NCI-H510A treated with DMSO at 0.1 percent for 48 hours (cell line): ENCODE measurements around the gene TPST2.
A peak's percentile ranks its signal among the peaks of the same experiment; 100 is the strongest.

ENCODE experiments used
- DNase-seq: peaks from one replicate; lab custom pipeline; 2025; lab: John Stamatoyannopoulos, UW

The TPST2 gene

GRCh38 chr22:26496456-26496855, 93.5 kb downstream of the TPST2 start:
- no peak for DNase-seq

GRCh38 chr22:26494506-26494905, 95.4 kb downstream of the TPST2 start:
- DNase-seq = no peak

- DNase-seq = no peak
These were observed 97.7 kb downstream of the TPST2 start for GRCh38 chr22:26492220-26492619.

- DNase-seq = no peak
These were observed 100.4 kb downstream of the TPST2 start for GRCh38 chr22:26489447-26490036.

GRCh38 chr22:26487996-26488395, 101.9 kb downstream of the TPST2 start:
- DNase-seq = no peak

GRCh38 chr22:26486394-26486793, 103.5 kb downstream of the TPST2 start:
- no peak for DNase-seq

- DNase-seq = no peak
These were observed 104.0 kb downstream of the TPST2 start for GRCh38 chr22:26485806-26486390.

- no peak for DNase-seq
These were observed 104.9 kb downstream of the TPST2 start for GRCh38 chr22:26485013-26485412.

GRCh38 chr22:26484360-26484706, 105.6 kb downstream of the TPST2 start:
- no peak for DNase-seq

GRCh38 chr22:26483439-26484359, 106.2 kb downstream of the TPST2 start, which contains the start of the genes HPS4 and SRRD:
Gene HPS4 (minus strand): TSS chr22:26483783. CDS start chr22:26481762, 2,021 bp downstream.
Gene SRRD (plus strand): TSS chr22:26483877. CDS start chr22:26483891, 14 bp downstream.
- DNase-seq = peak; percentile 81

- DNase-seq = no peak
These were observed 106.9 kb downstream of the TPST2 start for GRCh38 chr22:26483043-26483438.

- no peak for DNase-seq
These were observed 107.8 kb downstream of the TPST2 start for GRCh38 chr22:26482161-26482560.

- no peak for DNase-seq
These were observed 108.2 kb downstream of the TPST2 start for GRCh38 chr22:26481694-26482093.

GRCh38 chr22:26481112-26481693, 108.7 kb downstream of the TPST2 start:
- DNase-seq = no peak

- no peak for DNase-seq
These were observed 109.4 kb downstream of the TPST2 start for GRCh38 chr22:26480611-26480932.

- peak; percentile 10 for DNase-seq
These were observed 109.9 kb downstream of the TPST2 start for GRCh38 chr22:26479792-26480610.

- no peak for DNase-seq
These were observed 110.7 kb downstream of the TPST2 start for GRCh38 chr22:26479043-26479791.

GRCh38 chr22:26477341-26477731, 112.6 kb downstream of the TPST2 start:
- no peak for DNase-seq

- no peak for DNase-seq
These were observed 113.1 kb downstream of the TPST2 start for GRCh38 chr22:26476705-26477340.

GRCh38 chr22:26474682-26475081, 115.2 kb downstream of the TPST2 start:
- DNase-seq = no peak
